Activated effector memory CD4-positive, alpha-beta T cell treated with Interleukin-2 at 50 U/mL for 16 hours (primary cell): ENCODE results near the gene TPX2.

ENCODE experiments used
- DNase-seq: peaks from one replicate; pipeline ENCODE4 v3.0.0-alpha.2; 2020

Gene TPX2

DNA sequence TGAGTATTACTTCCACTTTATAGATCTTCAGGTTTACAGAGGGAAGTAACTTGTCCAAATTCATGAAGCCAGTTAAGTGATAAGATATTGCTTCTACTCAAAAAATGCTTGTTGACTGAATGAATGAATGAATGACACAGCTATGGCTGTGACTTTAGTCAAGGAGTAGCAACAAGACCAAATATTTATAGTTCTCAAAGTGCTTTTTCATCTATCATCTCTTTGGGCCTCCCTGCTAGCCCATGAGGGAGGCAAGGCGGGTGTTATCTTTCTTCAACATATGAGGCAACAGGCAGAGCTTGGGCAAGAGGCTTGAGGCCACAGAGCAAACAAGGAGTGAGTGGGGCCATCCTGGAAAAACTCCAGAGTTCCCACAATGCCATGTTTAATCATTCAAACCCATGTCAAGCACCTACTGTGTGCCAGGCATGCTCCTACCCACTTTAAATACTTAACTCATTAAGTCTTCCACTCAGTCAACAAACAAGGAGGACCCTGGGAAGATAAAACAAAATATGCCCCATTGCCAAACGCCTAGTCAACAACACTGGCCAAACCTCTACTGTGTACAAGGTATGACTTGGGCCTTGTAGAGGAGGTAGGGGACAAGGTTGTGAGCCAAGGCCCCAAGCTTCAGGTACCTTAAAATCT lies 32.4 kb upstream of the TPX2 start:
- no peak for DNase-seq

DNA sequence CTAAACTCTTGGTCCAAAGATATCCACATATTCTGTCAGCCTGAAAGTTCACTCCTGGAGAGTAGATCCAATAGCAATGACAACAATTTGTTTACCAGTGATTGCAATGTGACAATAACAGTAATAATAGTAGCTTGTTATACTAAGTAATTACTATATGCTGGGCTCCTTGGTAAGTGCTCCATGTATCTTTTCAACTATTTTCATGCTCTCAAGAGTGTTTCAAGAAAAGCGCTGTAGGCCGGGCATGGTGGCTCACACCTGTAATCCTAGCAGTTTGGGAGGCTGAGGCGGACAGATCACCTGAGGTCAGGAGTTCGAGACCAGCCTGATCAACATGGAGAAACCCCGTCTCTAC lies 31.9 kb upstream of the TPX2 start:
- no peak for DNase-seq

DNA sequence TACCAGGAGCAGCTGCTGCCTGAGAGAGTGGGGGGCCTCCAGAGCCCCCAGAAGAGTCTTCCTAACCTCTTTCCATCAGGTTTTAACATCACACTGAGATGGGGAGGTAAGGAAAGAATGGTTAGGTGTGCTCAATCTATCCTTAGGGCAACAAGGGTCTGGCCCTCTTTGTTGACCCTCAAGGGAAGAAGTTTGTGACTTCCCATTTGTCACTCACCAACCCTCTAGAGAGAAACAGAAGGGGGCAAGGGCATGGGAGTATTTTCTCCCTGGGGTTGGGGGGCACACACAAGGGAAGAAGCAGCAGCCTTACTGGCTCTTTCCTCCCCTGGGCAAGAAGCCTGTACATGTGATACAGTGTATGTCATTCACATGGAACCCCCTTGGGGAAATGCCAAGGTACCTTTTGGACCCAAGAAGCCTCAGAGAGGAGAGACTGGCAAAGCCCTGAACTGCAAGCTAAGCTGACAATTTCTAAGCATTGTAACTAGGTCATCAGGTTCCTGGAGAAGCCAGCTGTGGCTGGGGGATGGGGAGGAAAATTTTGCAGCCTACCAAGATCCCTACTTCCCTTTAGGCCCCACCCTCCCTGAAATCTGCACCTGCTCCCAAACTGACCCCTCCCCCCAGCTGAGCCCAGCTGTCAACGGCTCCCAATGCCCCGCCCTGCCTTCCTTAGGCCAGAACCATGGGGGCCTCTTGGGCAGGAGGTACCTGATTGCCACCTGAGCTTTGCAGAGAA lies 30.9 kb upstream of the TPX2 start:
- no peak for DNase-seq

DNA sequence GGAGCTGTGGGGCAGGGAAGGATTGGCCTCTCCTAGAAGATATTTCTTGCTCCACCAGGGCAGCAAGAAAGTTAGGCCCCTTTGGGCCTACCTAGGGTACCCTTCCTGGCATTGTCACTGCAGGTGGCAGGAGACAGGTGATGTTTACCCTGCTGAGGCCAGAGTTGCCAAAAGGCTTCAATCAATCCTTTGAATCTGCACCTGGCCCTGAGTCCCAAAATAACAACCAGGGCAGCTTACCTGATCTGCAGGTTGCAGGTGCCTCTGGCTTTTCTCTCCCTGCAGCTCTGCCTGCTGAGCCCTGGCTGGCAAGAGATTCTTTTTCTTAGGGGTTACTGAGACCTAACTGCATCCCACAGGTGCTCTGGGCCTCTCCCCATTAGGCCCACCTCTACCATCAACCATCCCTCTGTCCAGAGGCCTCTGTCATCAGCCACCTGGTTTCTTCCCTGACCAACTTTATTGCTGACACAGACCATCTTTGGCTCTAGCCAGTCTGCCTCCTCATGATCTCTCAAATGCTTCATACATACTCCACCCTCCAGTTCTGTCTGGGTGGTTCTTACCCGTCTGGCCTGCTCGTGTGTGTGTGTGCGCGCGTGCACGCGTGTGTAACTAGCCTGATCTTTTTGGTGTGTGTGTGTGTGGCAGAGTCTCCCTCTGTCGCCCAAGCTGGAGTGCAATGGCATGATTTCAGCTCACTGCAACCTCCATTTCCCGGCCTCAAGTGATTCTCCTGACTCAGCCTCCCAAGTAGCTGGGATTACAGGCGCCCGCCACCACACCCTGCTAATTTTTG lies 30.2 kb upstream of the TPX2 start:
- no peak for DNase-seq

DNA sequence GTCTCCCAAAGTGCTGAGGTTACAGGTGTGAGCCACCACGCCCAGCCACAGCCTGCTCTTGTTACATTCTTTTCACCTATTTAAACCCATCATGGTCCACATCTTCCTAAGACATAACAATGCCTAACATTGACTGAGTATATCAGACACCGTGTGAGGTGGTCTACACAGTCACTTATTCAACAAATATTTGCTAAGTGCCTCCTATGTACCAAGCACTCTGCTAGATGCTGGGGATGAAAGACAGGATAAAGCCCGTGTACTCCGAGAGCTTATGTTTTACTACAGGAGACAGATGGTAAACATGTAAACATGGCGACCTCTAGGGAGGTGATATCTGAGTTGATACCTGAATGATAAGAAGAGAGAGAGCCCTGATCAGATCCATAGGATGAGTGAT lies 29.2 kb upstream of the TPX2 start:
- DNase-seq, result no peak

DNA sequence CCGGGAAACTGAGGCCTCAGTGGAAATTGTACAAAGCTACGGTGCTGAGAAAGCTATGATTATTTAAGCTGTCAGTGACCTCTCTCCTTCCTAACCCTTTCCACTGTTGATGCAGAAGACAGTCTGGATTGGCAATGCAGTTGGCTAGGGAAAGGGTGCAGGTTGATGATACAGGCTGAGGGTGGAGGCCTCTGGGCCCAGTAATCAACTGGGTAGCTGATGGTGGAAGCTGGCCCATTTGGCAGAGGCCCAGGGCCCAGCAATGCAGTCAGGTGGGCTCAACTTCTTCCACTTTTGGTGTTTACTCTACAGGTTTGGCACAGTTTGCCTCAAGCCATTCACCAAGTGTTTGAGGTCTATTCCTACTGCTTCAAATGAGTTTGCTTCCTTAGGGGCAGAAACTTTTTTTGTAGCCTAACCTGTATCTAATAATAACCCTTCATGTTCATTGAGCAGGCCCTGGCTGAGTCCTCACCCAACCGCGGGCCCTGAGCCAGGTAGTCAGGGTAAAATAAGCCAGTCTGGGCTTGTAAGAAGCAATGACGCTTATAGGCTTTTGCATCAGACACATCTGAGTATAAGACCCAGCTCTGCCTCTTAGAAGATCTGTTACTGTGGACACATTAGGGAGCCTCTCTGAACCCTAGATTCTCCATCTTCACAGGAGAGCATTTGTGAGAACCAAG lies 28.5 kb upstream of the TPX2 start:
- DNase-seq, result no peak

DNA sequence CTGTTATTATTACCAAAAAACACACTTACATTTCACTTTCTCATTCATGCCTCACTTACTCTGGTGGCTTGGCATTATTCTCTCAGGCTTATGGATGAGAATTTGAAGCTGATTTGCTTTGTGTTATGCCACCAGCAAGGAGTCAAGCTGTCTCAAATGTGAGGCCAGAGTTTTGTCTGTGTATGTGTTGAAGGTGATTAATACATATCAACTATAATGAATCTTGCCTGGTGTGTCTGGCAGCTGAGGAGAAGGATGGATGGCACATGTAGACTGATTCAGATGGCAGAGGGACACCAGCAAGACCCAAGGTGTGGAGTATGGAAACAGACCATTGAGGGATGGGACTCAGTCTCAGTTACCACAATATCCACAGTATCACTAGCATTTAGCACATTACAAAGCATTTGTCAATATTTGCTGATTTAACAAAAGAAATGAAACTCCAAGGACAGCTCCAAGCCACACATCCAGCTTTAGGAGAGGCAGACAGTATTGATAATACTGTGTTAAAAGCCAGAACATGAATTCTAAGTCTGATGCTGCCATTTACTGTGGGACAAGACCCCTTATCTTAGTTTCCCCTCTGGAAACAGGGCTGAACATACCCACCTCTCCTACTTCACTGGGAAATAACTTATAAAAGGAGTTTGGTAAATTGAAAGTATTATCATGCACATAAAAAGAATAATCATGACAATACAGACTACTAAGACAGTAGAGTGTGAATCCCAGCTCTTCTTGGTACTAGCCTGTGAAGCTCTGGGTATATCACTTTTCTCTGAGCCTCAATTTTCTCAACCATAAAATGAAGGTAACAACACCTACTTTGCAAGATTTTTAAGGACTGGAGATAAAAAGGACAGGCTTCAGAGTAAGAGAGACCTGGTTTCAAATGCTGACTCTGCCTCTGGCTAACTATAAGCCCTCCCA lies 27.6 kb upstream of the TPX2 start:
- no peak for DNase-seq

DNA sequence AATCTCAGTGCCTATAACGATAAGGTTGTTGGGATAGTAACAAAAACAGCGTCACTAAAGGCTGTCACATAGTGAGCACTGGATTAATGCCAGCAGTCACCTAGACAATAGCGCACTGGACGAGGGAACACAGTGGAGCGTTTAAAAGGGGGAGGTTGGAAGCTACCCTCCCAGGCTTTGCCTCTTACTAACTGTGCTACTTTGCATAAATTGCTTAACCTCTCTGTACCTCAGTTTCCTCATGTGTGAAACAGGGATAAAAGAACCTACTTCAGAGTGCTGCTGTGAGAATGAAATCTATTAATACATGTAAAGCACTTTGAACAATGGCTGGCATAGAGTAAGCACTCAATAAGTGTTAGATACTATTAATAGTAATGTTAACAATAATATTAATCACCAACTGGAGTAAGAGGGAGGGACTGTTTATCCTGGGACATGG lies 27.0 kb upstream of the TPX2 start:
- no peak for DNase-seq

DNA sequence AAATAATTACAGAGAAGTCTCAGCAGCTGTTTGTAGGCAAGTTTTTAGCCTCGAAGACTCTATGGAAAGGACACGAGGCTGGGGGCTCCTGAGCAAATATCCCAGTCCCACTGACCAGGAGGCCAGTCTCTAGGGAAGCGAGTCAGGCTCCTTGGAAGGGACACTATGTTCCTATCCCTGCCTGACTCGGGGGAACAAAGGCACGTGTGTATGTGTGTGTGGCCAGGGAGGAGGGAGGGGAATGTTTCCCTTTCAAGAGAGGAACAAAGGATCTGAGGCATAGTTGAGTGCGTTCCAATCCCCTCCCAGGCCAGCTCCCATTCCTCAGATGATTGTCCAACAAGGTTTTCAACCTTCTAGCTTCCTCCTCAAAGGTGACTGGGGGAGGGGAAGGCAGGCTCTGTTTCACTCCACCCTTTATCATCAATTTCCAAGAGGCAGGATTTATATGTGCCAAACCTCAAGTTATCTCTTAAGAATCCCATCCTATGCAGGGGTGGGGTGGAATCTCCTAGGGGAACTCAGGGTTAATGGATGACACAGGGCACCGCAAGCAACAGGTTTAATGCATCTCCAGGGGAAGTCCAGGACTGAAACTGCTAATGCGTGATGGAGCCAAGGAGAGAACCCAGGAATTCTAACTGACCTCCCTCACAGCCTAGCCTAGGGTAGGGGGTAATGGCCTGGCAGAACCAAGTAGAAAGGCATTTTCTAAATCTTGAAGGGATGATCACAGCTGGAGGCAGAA lies 26.4 kb upstream of the TPX2 start:
- no peak for DNase-seq

DNA sequence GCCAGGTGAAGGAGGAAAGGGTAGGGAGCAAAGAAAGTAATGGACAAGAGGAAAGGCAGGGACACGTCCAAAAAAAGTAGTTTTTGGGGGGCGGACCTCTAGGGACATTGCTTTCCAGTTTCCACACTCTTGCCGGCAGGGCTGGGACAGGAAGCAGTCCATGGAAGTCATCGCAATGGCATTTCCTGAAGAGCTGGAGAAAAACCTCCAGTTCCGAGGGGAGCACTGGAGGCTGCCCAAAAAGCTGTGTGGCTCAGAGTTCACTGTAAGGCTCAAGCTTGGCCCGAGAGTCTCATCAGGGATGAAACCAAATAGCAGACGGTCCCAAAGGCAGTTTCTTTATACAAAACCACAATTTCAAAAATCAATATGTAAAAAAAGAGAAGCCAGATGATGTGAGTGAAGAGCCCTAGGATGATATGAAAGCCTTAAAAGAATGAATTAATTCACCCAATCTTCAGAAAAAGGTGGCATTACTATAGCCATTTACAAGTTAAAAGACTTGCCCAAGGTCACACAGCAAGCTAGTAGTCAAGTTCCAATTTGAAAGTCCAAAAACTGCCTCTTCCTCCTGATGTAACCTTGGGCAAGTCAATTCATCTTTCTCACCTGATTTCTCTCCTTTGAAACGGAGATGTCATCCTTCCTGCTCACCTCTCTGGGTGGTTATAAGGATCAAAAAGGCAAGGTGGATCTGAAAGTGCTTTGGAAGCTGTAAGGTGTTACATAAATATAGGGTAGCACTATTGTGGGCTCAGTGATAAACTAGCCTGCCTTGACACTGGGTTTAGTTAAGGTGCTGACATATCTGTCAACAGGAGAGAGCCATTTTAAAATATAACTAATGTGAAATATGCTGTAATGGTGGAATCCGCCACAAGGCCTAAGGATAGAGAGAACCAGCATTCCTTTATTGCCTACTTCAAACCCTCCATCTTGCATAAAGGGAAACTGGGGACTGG lies 25.5 kb upstream of the TPX2 start:
- DNase-seq, result no peak

DNA sequence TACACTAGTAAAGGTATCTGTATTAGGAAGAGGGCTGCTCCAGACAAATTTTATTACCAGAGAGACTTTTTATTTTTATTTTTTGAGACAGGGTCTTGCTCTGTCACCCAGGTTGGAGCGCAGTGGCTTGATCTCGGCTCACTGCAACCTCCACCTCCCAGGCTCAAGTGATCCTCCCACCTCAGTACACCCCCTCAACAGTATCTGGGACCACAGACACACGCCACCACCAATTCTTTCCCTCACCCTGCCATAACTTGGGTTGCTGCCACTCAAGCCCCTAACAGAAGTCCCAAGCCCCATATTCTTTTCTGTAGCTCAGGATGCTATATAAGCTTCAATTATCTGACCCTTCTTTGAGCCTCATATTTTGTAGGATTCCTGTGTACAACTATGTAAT lies 23.3 kb upstream of the TPX2 start:
- no peak for DNase-seq

DNA sequence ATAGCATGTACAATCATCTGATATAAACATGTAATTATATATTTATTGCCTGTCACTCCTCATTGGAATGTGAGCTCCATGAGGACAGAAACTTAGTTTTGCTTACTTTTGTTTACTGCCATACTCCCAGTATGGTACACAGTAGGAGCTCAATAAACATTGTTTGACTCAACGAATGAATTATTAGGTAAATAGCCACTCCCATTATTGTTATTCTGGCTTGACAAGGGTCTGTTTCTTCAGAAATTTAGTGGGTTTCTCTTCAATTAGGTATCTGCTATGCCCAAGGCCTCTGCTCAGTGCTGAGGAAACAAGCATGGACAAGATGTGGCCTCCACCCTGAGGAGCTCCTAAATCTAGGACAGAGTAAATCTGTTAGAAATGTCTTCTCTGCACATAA lies 22.7 kb upstream of the TPX2 start:
- no peak for DNase-seq

DNA sequence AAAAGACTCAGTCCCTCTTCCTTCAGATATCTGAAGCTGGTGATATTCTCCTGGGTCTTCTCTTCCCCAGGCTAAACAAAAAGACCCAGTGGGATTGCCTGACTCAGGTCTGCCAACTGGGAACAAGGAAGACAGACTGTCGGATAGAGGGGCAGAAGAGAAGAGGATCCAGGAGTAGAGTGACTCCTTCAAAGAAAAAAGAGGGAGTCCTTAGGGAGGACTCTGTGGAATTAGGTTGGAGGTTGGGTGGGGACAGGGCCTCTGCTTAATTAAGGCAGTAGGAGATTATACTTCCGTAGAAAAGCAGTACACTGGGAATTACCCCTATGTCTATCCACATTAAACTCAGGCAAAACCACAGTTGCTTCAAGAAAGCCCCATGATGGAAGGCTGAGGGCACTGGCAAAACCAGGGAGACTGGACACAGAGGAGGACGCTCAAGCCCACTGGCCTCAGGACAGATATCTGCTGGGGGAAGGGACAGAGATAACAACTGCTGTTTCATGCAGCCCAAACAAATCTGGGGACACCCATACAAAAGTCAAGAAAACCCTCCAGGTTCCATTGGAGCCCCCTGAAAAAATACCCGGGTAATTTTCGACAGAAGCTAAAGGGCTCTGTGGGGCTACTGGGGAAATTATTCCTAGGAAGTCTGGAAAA lies 22.1 kb upstream of the TPX2 start:
- DNase-seq, result no peak

DNA sequence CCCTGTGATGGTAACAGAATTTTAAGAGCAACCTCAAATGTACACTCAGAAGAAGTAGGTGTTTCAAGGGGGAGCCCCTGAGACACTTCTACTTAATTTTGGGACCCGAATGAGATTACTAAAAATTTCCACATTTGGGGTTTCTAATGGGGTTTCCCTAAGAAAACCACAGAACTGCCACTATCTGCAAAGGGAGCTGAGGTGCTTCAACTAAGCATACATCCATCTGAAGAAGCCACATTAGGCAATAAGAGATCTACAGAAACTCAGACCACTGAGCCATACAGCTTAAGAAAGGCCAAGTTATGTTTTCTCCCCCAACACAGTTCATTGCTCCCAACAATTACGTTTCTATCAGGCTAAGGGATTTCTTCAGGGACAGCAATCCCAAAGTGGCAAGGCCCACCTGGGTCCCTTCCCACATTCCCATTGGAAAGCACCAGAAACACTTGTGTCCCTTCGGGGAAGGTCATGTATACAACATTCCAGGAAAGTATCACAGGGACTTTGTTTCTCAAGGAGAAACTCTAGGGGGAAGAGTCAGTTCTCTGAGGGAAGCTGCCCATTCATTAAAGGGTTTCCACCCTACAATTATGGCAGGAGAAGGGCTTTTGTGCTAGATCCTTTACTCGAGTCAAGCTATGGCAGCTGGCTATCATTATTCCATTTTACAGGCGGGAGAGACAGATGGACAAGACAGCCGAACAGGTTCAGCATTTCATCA lies 21.4 kb upstream of the TPX2 start:
- DNase-seq, result no peak

DNA sequence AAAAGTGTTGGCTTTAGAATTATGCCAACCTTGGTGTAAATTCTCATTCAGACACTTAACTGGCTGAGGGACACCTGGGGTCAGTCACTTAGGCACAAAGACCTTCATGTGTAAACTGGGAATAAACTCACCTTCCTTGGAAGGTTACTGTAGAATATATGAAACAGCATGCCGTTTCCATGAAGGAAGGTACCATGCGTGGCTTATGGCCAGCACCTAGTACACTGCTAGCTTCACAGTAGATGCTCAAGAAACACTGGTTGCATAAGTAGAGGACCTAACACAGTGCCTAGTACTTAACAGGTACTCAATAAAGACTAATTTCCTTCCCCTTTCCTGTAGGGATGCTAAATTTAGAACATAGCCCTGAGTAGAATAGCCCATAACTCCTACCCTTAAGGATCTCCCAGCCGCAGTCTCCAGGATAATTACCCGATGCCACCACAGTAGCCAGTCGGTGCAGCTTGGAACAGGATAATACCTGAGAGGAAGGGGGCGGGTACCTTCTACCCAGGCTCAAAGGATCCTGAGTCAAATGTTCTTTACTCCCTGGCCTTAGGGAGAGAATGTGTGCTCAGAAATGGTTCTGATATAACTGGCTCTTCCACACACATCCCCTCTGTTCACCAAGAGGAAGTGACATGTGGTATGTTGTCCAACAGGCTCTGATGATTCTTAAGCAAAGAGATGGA lies 20.0 kb upstream of the TPX2 start:
- DNase-seq, result no peak

DNA sequence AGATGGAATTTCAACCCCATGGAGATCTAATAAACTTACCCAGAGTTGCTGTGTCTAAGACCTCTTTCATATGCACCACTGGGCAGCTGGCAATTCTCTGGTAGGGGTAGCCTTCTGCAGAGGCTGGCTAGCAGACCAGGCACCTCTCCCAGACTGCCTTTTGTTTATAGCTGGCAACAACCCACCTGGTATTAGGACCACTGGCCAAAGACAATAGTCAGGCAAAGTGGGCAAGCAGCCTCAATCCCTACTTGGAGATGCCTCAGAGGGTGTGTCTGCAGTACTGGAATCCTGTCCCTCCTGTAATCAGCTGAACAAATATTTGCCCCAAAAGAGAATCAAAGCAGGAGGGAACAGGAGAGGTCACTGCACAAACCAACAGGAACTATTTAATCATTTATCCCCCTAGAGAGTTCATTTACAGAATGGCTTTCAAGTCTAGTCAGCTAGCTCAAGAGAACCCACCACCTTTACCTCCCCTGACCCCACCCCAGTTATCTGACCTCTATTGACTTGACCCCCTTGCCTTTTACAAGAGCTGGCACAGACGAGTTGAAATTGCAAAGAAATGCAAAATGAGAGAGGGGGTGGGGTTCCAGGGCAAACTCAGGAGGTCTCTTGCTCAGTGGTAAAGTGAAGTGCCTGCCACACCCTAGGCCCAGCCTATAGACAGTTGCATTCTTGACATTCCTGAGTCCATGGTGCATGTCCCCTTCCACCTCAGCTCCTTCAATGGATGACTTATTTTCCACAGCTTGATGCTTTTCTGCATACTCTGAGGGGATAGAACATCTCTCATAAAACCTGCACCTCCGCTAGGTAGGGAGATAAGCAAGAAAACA lies 19.2 kb upstream of the TPX2 start:
- no peak for DNase-seq
